ENCODE measurements around the gene NUDT16L1. TPM values are rescaled to one million over a fixed set of nuclear protein-coding genes. Genes with fewer than 3 reads are reported as not detected.

Gene NUDT16L1
- total RNA-seq, 1 donor from 2014 or later, result 20.4 TPM

GRCh38 chr16:4688674-4689045 is 4.7 kb upstream of the NUDT16L1 start:
- peaks cover 6% of the 10 kb centered on the region for H3K36me3 Mint-ChIP-seq (ENCODE audit: low read depth)

GRCh38 chr16:4689091-4689671 is 4.2 kb upstream of the NUDT16L1 start:
- Mint-ChIP-seq H3K9me3 (ENCODE audit: low read depth) (no peaks in the 10 kb centered on the region), H3K36me3 (ENCODE audit: low read depth) (peaks cover 6% of the 10 kb centered on the region), H3K27ac (ENCODE audit: unreplicated experiment) (no peak overlapping the region), H3K4me1 (ENCODE audit: low read depth) (peaks cover 11% of the 10 kb centered on the region), H3K4me3 (ENCODE audit: unreplicated experiment) (no peak overlapping the region), H3K27me3 (ENCODE audit: low read depth) (no peaks in the 10 kb centered on the region)
- DNase-seq (ENCODE audit: low spot score), result peak; percentile 89
- TF ChIP-seq CTCF (IDR thresholded peaks at IDR 0.05), result no peak

More at GRCh38 chr16:4688674-4689045, 4.7 kb upstream of the NUDT16L1 start:
- peaks cover 11% of the 10 kb centered on the region for H3K4me1 Mint-ChIP-seq (ENCODE audit: low read depth)
- peak; percentile 90 for DNase-seq (ENCODE audit: low spot score)
- H3K4me3 Mint-ChIP-seq (ENCODE audit: unreplicated experiment), result no peak overlapping the region
- no peaks in the 10 kb centered on the region for H3K27me3 Mint-ChIP-seq (ENCODE audit: low read depth)
- no peaks in the 10 kb centered on the region for H3K9me3 Mint-ChIP-seq (ENCODE audit: low read depth)
- TF ChIP-seq CTCF (IDR thresholded peaks at IDR 0.05), result no peak
- no peak overlapping the region for H3K27ac Mint-ChIP-seq (ENCODE audit: unreplicated experiment)

- no peaks in the 10 kb centered on the region for H3K9me3 Mint-ChIP-seq (ENCODE audit: low read depth)
- H3K36me3 Mint-ChIP-seq (ENCODE audit: low read depth), result peaks cover 3% of the 10 kb centered on the region
- no peak overlapping the region for H3K4me3 Mint-ChIP-seq (ENCODE audit: unreplicated experiment)
- no peak overlapping the region for H3K27ac Mint-ChIP-seq (ENCODE audit: unreplicated experiment)
- H3K4me1 Mint-ChIP-seq (ENCODE audit: low read depth), result peaks cover 18% of the 10 kb centered on the region
- H3K27me3 Mint-ChIP-seq (ENCODE audit: low read depth), result no peaks in the 10 kb centered on the region
- no peak for TF ChIP-seq CTCF (IDR thresholded peaks at IDR 0.05)
- peak; percentile 88 for DNase-seq (ENCODE audit: low spot score)
Measured at GRCh38 chr16:4689864-4690704, 3.3 kb upstream of the NUDT16L1 start.

- peak; percentile 75 for DNase-seq (ENCODE audit: low spot score)
- TF ChIP-seq CTCF (IDR thresholded peaks at IDR 0.05), result no peak
- H3K4me3 Mint-ChIP-seq (ENCODE audit: unreplicated experiment), result no peak overlapping the region
- no peaks in the 10 kb centered on the region for H3K27me3 Mint-ChIP-seq (ENCODE audit: low read depth)
- H3K27ac Mint-ChIP-seq (ENCODE audit: unreplicated experiment), result peak overlapping the region; percentile 17
- peaks cover 2% of the 10 kb centered on the region for H3K36me3 Mint-ChIP-seq (ENCODE audit: low read depth)
- no peaks in the 10 kb centered on the region for H3K9me3 Mint-ChIP-seq (ENCODE audit: low read depth)
- H3K4me1 Mint-ChIP-seq (ENCODE audit: low read depth), result peaks cover 23% of the 10 kb centered on the region
Measured at GRCh38 chr16:4690946-4691665, 2.3 kb upstream of the NUDT16L1 start.
